CD4-positive, alpha-beta T cell (primary cell): ENCODE results near the gene MNT. TPM values are rescaled to one million over a fixed set of nuclear protein-coding genes. Genes with fewer than 3 reads are reported as not detected.

Source experiments
- ATAC-seq: fragments of 200-7000 bp; cut with Tn5 transposase; one replicate; pipeline ENCODE4 v1.10.0; 2022; ENCODE audit warnings: mild to moderate bottlenecking; ENCODE audit not compliant: poor library complexity
- CTCF ChIA-PET: fragments of 350-600 bp; sonication (Branson Sonifier 250); formaldehyde crosslinking; loops from one replicate; lab custom pipeline; 2021; ENCODE audit warnings: antibody characterized with exemption, inconsistent platforms; lab: Charles Lee
- POLR2A ChIA-PET: fragments of 350-600 bp; sonication (Branson Sonifier 250); formaldehyde crosslinking; loops from one replicate; lab custom pipeline; 2021; ENCODE audit warnings: antibody characterized with exemption, inconsistent platforms; lab: Charles Lee
- DNase-seq, 14 experiments: peaks; one replicate each; pipeline ENCODE4 v3.0.0-alpha.2; 2013 to 2020; ENCODE audit warnings: mixed read lengths in 2 of 14
- H3K27ac ChIP-seq, 2 donors: one replicate each; pipeline versions ENCODE4 v1.5.1 to v1.7.0; 2013; ENCODE audit warnings: low read length in 2 of 2, low read depth in 1 of 2, mild to moderate bottlenecking in 1 of 2
- H3K27me3 ChIP-seq, 2 experiments: 1 replicate in 1 of 2; 2 replicates in 1 of 2; pipeline versions ENCODE4 v1.6.1 to v1.7.0; 2013; ENCODE audit warnings: low read length in 2 of 2, control low read depth in 1 of 2, mild to moderate bottlenecking in 1 of 2, moderate library complexity in 1 of 2; ENCODE audit not compliant: insufficient read depth in 2 of 2, control insufficient read depth in 1 of 2
- H3K36me3 ChIP-seq: one replicate; pipeline ENCODE4 v1.6.1; 2013; ENCODE audit warnings: low read length, control low read depth; ENCODE audit not compliant: insufficient read depth
- H3K4me1 ChIP-seq: one replicate; pipeline ENCODE4 v1.6.1; 2013; ENCODE audit warnings: low read length, control low read depth; ENCODE audit not compliant: insufficient read depth
- H3K4me3 ChIP-seq: one replicate; pipeline ENCODE4 v1.5.1; 2013; ENCODE audit warnings: mild to moderate bottlenecking, low read length, moderate library complexity
- H3K9me3 ChIP-seq, 2 experiments: 1 replicate in 1 of 2; 2 replicates in 1 of 2; pipeline versions ENCODE4 v1.6.1 to v1.7.0; 2013; ENCODE audit warnings: low read length in 2 of 2, mild to moderate bottlenecking in 2 of 2, control low read depth in 1 of 2, moderate library complexity in 1 of 2; ENCODE audit not compliant: control insufficient read depth in 1 of 2, insufficient read depth in 1 of 2
- H3K27ac Mint-ChIP-seq: one replicate; pipeline ENCODE4 v1.8.0; 2020; ENCODE audit warnings: mixed read lengths
- H3K27me3 Mint-ChIP-seq: one replicate; pipeline ENCODE4 v1.8.0; 2021; ENCODE audit warnings: mixed read lengths
- H3K36me3 Mint-ChIP-seq: one replicate; pipeline ENCODE4 v1.8.0; 2021; ENCODE audit warnings: low read depth, mixed read lengths
- H3K4me1 Mint-ChIP-seq: one replicate; pipeline ENCODE4 v1.8.0; 2021; ENCODE audit warnings: low read depth, mixed read lengths
- H3K4me3 Mint-ChIP-seq: one replicate; pipeline ENCODE4 v1.8.0; 2020; ENCODE audit warnings: mild to moderate bottlenecking, mixed read lengths
- H3K9me3 Mint-ChIP-seq: one replicate; pipeline ENCODE4 v1.8.0; 2020; ENCODE audit warnings: mixed read lengths
- CTCF ChIP-seq: fragments of 200-600 bp; IDR thresholded peaks from one replicate; pipeline ENCODE4 v1.8.0; 2022; ENCODE audit warnings: antibody characterized with exemption, mild to moderate bottlenecking
- intact Hi-C, 2 experiments: fragments of 100-400 bp; cut with DNase I in 1 of 2; cut with micrococcal nuclease in 1 of 2; formaldehyde crosslinking; loops; one replicate each; pipeline versions ENCODE4 v1.15.1 to v1.9.0; 2023 to 2025; cut with DNase I, micrococcal nuclease
- total RNA-seq, 174 experiments: library from RNA in 2 of 174; stranded (reverse) in 2 of 174; gene quantifications; one replicate each; pipeline ENCODE4 v1.2.3 and lab custom pipeline; 2021 to 2026

The MNT gene
- total RNA-seq, 2 experiments from 2014 or later: 111 to 118 TPM

GRCh38 chr17:2370211-2370589, 30.7 kb downstream of the MNT start:
- intact Hi-C loops: no loop called here
- H3K4me1 ChIP-seq: no peaks in the 10 kb centered on the region
- H3K27ac ChIP-seq: no peak overlapping the region
- no peak for DNase-seq
- H3K4me3 ChIP-seq: no peak overlapping the region
- Mint-ChIP-seq H3K27ac (no peak overlapping the region), H3K9me3 (no peaks in the 10 kb centered on the region), H3K27me3 (no peaks in the 10 kb centered on the region), H3K4me3 (no peak overlapping the region), H3K36me3 (peaks cover 54% of the 10 kb centered on the region), H3K4me1 (no peaks in the 10 kb centered on the region)
- ChIA-PET CTCF (interaction anchor here (1.0 kb wide), 1 partner anchor 46 kb away, joined by 3 read pairs; no protein-coding TSS in a partner anchor), POLR2A (no interaction called here)
- no peaks in the 10 kb centered on the region for H3K9me3 ChIP-seq
- no peaks in the 10 kb centered on the region for H3K27me3 ChIP-seq
- ATAC-seq: no peak
- peaks cover 43% of the 10 kb centered on the region for H3K36me3 ChIP-seq
- TF ChIP-seq CTCF: no peak

DNA sequence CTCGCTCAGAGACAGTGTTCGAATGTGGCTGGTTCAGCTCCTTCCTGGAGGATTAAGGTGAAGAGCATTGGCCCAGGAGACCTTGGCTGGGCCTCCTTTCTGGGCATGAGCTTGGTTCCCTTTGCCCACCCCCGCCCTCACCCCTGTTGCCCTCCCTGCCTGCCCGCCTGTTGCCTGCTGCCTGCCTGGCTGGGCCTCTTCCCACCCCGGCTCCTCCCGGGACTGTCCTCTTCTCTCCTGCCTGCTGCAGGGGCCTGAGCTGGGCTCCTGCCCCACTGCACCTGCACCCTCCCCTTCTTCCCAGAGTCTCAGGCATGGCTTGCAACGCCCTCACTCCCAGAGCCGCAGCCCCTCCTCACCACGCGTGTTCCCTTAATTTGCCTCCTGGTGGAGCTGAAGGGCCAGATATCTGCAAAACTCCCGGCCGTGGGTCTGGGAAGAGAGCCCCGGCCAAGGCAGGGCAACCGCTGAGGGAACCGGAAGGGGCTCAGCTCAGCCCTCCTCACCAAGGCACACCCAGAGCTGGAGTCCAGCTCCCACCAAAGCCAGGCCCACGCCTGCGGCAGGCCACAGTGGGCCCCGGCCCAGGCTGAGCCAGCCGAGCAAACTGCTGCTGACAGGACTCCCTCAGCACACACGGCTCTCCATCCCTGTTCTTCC, 31.2 kb downstream of the MNT start:
- no peak overlapping the region for H3K27ac ChIP-seq
- intact Hi-C loops: no loop called here
- POLR2A ChIA-PET: no interaction called here
- Mint-ChIP-seq H3K27me3 (no peaks in the 10 kb centered on the region), H3K36me3 (peaks cover 52% of the 10 kb centered on the region), H3K9me3 (no peaks in the 10 kb centered on the region), H3K4me1 (no peaks in the 10 kb centered on the region), H3K4me3 (no peak overlapping the region), H3K27ac (no peak overlapping the region)
- H3K4me1 ChIP-seq: no peaks in the 10 kb centered on the region
- TF ChIP-seq CTCF: no peak
- CTCF ChIA-PET: interaction anchor here (0.8 to 1.0 kb wide), 2 partner anchors 30 to 46 kb away, joined by 3 to 4 read pairs; no protein-coding TSS in a partner anchor
- DNase-seq: no peak
- peaks cover 41% of the 10 kb centered on the region for H3K36me3 ChIP-seq
- no peaks in the 10 kb centered on the region for H3K9me3 ChIP-seq
- ATAC-seq: no peak
- no peaks in the 10 kb centered on the region for H3K27me3 ChIP-seq
- no peak overlapping the region for H3K4me3 ChIP-seq

DNA sequence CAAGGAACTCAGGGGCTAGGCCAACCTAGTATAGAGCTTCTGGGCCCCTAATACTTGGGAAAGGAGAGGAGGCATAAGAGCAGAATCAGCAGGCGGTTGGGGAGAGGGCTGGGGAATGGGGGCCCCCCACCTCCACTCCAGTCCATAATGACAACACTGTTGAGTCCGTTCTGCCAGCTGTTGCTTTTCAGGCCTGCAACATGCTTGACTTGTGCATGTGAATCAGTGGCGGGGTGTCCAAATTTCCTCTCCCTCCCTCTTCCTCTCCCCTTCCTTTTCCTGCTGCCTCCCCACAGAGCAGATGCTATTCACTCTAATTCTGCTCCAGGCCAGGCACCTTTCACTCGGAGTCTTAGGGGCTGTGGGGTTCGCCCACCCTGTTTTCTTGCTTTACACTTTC, 31.8 kb downstream of the MNT start:
- H3K4me1 Mint-ChIP-seq: no peaks in the 10 kb centered on the region
- DNase-seq: no peak
- no peak overlapping the region for H3K27ac Mint-ChIP-seq
- Histone ChIP-seq H3K9me3 (no peaks in the 10 kb centered on the region), H3K36me3 (peaks cover 42% of the 10 kb centered on the region), H3K27ac (no peak overlapping the region), H3K27me3 (no peaks in the 10 kb centered on the region), H3K4me3 (no peak overlapping the region), H3K4me1 (no peaks in the 10 kb centered on the region)
- no peak for ATAC-seq
- no peaks in the 10 kb centered on the region for H3K9me3 Mint-ChIP-seq
- CTCF ChIA-PET: interaction anchor here (0.8 kb wide), 1 partner anchor 30 kb away, joined by 4 read pairs; no protein-coding TSS in a partner anchor
- no peak for TF ChIP-seq CTCF
- H3K27me3 Mint-ChIP-seq: no peaks in the 10 kb centered on the region
- intact Hi-C loops: no loop called here
- no peak overlapping the region for H3K4me3 Mint-ChIP-seq
- H3K36me3 Mint-ChIP-seq: peaks cover 51% of the 10 kb centered on the region
- POLR2A ChIA-PET: no interaction called here
